Measurements from ENCODE around the gene DAND5. TPM values are rescaled to one million over a fixed set of nuclear protein-coding genes. Genes with fewer than 3 reads are reported as not detected.

The DAND5 gene
- total and polyA plus RNA-seq, 9 of the 15 experiments (the other 6 are each of a cell fraction or from before 2014, with no cell fraction given), result 0.22 to 0.83 (median 0.60) TPM

DNA sequence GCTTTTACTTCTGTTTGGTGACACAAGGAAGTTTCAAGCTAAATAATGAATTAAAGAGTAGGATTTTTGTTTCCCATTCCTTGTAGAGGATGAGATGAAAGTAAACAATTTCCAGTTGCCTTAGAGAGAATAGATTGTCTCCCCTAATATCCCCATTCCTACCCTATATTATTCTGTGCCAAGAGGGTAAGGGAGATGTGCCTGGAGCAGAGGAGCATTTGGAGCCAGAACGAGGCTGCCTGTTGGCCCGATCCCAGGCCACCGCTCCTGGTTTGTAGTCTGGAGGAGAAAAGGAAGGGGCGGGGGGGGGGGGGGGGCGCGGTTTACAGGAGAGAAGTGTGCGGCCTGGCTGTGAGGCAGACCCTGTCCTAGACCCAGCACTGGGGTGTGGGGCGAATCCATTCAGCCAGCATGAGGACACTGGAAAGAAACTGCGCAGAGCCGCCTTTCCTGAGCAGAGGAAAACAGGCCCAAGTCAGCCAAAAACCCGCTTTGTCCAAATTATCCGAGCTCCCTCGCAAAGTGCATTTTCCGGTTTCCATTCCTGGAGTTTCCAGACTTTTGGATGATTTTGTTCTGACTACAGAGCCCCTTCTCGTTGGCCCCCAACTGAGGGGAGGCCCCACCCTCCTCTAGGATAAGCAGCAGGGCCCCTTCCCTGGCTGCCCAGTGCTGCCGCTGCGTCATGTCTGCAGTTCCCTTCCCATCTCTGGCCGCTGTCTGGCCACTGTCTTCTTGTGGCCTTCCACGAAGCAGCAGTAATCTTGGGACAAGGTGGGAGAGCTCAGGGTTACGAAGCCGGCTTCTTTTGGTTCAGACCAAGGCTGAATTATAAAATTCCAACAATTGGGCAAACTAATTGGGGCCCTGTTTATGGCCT is 48.9 kb downstream of the DAND5 start (continued):
- TF ChIP-seq, protein P1, sequence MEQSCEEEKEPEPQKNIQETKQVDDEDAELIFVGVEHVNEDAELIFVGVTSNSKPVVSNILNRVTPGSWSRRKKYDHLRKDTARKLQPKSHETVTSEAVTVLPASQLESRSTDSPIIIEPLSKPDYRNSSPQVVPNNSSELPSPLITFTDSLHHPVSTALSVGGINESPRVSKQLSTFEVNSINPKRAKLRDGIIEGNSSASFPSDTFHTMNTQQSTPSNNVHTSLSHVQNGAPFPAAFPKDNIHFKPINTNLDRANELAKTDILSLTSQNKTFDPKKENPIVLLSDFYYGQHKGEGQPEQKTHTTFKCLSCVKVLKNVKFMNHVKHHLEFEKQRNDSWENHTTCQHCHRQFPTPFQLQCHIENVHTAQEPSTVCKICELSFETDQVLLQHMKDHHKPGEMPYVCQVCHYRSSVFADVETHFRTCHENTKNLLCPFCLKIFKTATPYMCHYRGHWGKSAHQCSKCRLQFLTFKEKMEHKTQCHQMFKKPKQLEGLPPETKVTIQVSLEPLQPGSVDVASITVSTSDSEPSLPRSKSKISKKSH (CRISPR knock-in tag; IDR thresholded peaks at IDR 0.05), result no peak
- no peak for TF ChIP-seq KDM1A (IDR thresholded peaks at IDR 0.05)
- 0 out of 2 replicates have a peak, but pooled peaks have one; percentile 4 for TF ChIP-seq SPI1 (IDR thresholded peaks at IDR 0.05; ENCODE audit: borderline replicate concordance, low read depth, low read length)
- peak; percentile 27 for TF ChIP-seq WHSC1 (IDR thresholded peaks at IDR 0.05; ENCODE audit: low read length)
- TF ChIP-seq MYC (IDR thresholded peaks at IDR 0.05; ENCODE audit: low read depth, low read length), result no peak
- TF ChIP-seq MYC (CRISPR knock-in tag; IDR thresholded peaks at IDR 0.05; ENCODE audit: borderline replicate concordance, low read depth), result no peak
- no peak for TF ChIP-seq IRF2 (CRISPR knock-in tag; IDR thresholded peaks at IDR 0.05)
- TF ChIP-seq, protein P2, sequence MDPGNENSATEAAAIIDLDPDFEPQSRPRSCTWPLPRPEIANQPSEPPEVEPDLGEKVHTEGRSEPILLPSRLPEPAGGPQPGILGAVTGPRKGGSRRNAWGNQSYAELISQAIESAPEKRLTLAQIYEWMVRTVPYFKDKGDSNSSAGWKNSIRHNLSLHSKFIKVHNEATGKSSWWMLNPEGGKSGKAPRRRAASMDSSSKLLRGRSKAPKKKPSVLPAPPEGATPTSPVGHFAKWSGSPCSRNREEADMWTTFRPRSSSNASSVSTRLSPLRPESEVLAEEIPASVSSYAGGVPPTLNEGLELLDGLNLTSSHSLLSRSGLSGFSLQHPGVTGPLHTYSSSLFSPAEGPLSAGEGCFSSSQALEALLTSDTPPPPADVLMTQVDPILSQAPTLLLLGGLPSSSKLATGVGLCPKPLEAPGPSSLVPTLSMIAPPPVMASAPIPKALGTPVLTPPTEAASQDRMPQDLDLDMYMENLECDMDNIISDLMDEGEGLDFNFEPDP (CRISPR knock-in tag; IDR thresholded peaks at IDR 0.05), result no peak
- 0 out of 2 replicates have a peak, but pooled peaks have one; percentile 21 for TF ChIP-seq MBD2 (IDR thresholded peaks at IDR 0.05; ENCODE audit: borderline replicate concordance, low read depth)
- TF ChIP-seq ILF3 (IDR thresholded peaks at IDR 0.05; ENCODE audit: borderline replicate concordance), result no peak
- no peak for TF ChIP-seq TCF7 (IDR thresholded peaks at IDR 0.05; ENCODE audit: borderline replicate concordance)
- TF ChIP-seq, protein P3, sequence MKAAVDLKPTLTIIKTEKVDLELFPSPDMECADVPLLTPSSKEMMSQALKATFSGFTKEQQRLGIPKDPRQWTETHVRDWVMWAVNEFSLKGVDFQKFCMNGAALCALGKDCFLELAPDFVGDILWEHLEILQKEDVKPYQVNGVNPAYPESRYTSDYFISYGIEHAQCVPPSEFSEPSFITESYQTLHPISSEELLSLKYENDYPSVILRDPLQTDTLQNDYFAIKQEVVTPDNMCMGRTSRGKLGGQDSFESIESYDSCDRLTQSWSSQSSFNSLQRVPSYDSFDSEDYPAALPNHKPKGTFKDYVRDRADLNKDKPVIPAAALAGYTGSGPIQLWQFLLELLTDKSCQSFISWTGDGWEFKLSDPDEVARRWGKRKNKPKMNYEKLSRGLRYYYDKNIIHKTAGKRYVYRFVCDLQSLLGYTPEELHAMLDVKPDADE (conservative IDR thresholded peaks at IDR 0.05; ENCODE audit: control insufficient read depth, low read depth, low read length), result no peak
- TF ChIP-seq ZNF785 (CRISPR knock-in tag; IDR thresholded peaks at IDR 0.05), result no peak
- peak; percentile 40 for TF ChIP-seq KDM5B (IDR thresholded peaks at IDR 0.05; ENCODE audit: insufficient replicate concordance, low read depth, low read length)

Measured in K562 (cell line).